GM12801 (cell line): ENCODE data around the gene PRPF40B.

Experiments used
- CTCF ChIP-seq: IDR thresholded peaks from one replicate; pipeline ENCODE4 v1.5.1; 2011; ENCODE audit warnings: control low read depth; ENCODE audit not compliant: insufficient read length; ENCODE audit errors: extremely low read depth

Gene PRPF40B

GRCh38 chr12:49649445-49649844 is 26.1 kb downstream of the PRPF40B start:
- no peak for TF ChIP-seq CTCF

GRCh38 chr12:49649892-49650291 is 26.5 kb downstream of the PRPF40B start:
- TF ChIP-seq CTCF: no peak

DNA sequence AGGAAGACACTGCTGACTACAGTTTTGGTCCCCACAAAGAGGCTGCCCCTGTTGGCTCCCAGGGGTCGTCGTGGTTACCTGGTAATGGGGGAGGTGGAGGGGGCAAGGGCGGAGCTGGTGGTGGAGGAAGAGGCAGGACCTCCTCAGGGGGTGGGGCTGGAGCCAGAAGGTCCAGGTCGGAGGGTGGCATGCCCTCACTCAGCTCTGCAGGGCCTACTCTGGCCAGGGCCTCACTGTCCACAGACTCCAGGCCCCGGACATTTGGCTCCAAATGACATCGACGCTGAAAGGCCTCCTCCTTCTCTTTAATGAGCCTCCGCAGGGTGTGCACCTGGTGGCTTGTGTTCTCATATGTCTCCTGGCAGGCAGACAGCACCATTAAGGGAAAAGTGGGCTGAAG is 28.5 kb downstream of the PRPF40B start:
- no peak for TF ChIP-seq CTCF

- no peak for TF ChIP-seq CTCF
These were observed 29.7 kb downstream of the PRPF40B start for GRCh38 chr12:49652921-49653520.

- TF ChIP-seq CTCF: no peak
These were observed 31.4 kb downstream of the PRPF40B start for GRCh38 chr12:49654715-49655114.

DNA sequence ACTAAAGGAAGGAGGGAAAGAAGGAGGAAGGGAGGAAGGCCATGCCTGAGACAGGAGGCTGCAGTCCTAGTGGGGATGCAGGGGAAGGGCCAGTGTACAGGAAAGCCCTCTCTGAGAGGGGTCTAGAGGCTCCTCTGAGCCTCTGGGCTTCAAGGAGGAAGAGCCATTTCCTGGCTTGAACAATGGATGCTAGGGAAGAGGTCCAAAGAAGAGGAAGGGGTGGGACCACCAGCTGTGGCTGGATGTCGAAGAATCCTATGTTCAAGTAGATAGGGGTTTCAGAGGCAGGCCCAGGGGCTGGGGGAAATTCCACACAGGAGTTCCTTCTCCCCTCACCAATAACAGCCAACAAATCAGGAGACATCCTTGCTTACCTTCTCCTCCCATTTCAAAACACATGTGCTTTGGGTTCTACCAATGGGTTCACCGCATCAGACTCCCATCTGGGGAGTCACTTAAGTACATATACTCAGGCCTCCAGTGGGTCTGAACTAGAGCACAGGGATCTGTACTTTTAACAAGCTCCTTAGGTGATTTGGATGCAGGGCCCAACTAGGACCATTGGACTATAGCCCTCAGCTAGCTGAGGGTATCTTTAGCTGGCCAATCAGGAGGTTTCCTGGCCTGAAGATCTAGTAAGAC is 32.4 kb downstream of the PRPF40B start:
- TF ChIP-seq CTCF: no peak

- TF ChIP-seq CTCF: no peak
These were observed 34.9 kb downstream of the PRPF40B start for GRCh38 chr12:49658276-49658675.

DNA sequence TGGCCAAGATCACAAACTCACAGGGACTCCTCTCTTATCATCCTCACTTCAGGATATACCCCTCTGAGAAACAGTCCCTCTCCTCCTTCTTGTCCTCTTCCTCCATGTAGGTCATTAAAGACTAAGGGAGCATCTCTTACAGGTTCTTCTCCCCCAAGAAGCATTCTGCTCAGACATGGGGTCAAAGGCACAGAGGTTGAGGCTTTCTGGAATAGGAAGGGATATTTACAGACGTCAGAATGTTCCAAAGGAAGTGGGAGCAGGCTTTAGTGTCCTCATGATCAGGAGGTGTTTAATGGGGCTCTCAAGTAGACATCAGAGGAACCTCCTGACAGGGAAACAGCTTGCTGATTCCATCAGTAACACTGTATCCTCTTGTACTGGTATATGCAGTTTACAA is 36.4 kb downstream of the PRPF40B start:
- no peak for TF ChIP-seq CTCF
